C4-2B (cell line): Measurements from ENCODE around the gene FBXO36.
"Not testable (repeated sequence)": the region's sequence is repeated elsewhere in the genome, so short reads cannot be mapped to it uniquely, and the experiment has no call there.

Experiments used
- H3K27ac ChIP-seq: fragments of 450-650 bp; 2 replicates; pipeline ENCODE4 v1.5.1; 2017
- CTCF ChIP-seq: fragments of 450-650 bp; conservative IDR thresholded peaks from 2 replicates; pipeline ENCODE4 v1.5.1; 2017; ENCODE audit warnings: mild to moderate bottlenecking
- ZFX ChIP-seq: fragments of 450-650 bp; IDR thresholded peaks from 2 replicates; pipeline ENCODE4 v1.6.1; 2017

The FBXO36 gene

DNA sequence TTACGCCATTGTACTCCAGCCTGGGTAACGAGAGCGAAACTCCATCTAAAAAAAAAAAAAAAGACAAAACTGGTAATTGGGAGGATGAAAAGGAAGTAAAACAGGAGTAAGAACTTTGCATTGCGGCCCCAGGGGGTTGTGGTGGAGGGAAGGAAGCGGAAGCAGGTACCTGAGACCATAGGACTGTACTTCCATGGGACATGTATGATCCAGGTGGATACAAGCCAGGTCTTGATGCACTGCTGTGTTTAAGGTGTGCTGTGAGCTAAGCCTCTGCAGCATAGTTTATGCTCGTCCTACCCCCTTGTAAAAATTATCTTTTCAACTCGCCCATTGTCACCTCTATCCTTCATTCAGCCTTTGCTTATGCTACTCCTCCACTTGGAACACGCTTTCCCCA lies 23.7 kb downstream of the FBXO36 start:
- TF ChIP-seq CTCF (no peak), ZFX (no peak)
- H3K27ac ChIP-seq, result no peak overlapping the region

DNA sequence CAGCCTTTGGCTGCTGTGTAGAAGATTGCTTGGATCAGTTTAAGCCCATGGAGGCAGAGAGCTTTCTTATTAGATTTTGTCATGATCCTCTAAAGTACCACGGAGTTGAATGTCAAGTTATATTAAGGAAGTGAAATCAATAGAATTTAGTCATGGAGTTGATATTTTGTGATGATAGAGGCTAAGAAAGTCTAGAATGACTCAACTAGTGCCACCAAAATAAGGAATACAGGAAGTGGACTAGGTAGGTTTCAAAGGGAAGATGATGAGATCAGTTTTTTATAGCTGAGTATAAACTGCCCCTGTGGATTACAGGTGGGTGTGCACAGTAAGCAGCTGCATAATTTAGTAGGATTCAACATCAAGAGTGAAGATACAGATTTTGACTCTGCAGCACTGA lies 25.2 kb downstream of the FBXO36 start:
- no peak overlapping the region for H3K27ac ChIP-seq

GRCh38 chr2:229952256-229952835 lies 30.0 kb downstream of the FBXO36 start:
- TF ChIP-seq ZFX (no peak), CTCF (no peak)
- H3K27ac ChIP-seq, result no peak overlapping the region

More for the DNA sequence above, 25.2 kb downstream of the FBXO36 start:
- TF ChIP-seq CTCF (no peak), ZFX (no peak)

DNA sequence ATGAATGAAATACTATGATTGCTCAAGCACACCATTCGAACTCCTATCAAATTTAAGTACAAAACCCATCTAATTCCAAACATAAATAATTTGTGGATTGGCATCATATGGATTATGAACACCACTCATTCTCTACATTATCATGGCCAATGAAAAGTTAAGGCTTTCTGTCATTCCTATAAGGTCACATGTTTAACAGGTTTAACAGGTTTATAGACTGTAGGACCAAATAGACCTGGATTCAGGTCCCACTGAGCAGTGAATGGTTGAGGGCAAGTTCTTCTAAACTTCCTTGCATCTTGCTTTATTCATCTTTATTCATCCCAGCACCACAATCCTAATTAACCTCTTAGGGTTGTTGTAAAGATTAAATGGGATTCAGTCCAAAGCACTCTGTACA lies 33.4 kb downstream of the FBXO36 start:
- H3K27ac ChIP-seq, result no peak overlapping the region
- TF ChIP-seq ZFX, result no peak
- TF ChIP-seq CTCF, result no peak

- H3K27ac ChIP-seq, result no peak overlapping the region
- TF ChIP-seq ZFX (no peak), CTCF (no peak)
These were observed 34.2 kb downstream of the FBXO36 start for GRCh38 chr2:229956491-229956890.

GRCh38 chr2:229963596-229963995 lies 41.3 kb downstream of the FBXO36 start:
- H3K27ac ChIP-seq, result not testable (repeated sequence)

GRCh38 chr2:229969921-229970320 lies 47.6 kb downstream of the FBXO36 start:
- no peak overlapping the region for H3K27ac ChIP-seq
- TF ChIP-seq ZFX, result no peak
- no peak for TF ChIP-seq CTCF

DNA sequence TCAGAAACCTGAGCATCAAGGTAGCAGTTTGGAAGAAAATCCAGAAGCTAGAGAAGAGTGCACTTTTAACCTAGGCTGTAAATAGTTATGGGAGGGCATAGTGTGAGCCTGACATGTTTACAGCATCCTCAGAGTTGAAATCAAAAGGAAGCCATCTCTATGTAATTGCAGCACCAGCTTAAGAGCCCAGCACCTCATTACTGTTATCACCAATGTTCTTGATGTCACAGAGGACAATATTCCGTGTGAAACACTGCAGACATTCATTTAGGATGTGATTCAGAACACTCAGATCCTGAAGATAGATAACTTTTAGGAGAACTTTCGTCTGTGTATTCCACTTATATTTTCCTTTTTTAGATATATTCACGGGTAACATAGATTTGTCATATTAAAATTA lies 48.1 kb downstream of the FBXO36 start:
- no peak for TF ChIP-seq CTCF
- no peak for TF ChIP-seq ZFX
- H3K27ac ChIP-seq, result no peak overlapping the region
